Activated T-helper 1 cell treated with anti-CD3 and anti-CD28 coated beads, Interleukin-12 subunit alpha, Interleukin-12 subunit beta, Interleukin-2, Interleukin-4 antibody, amounts not matched to agents 30 ng/mL and 10 ng/mL and 1 ng/mL, durations not matched to agents 14 hours and 24 hours and 36 hours (primary cell): ENCODE measurements around the gene SLC12A7. TPM values are rescaled to one million over a fixed set of nuclear protein-coding genes. Genes with fewer than 3 reads are reported as not detected.

ENCODE experiments used
- DNase-seq: peaks from one replicate; pipeline ENCODE4 v3.0.0; 2021; ENCODE audit warnings: low spot score
- H3K27ac Mint-ChIP-seq: one replicate; pipeline ENCODE4 v1.8.0; 2021; ENCODE audit warnings: mild to moderate bottlenecking, mixed read lengths
- H3K27me3 Mint-ChIP-seq: one replicate; pipeline ENCODE4 v1.8.0; 2022; ENCODE audit warnings: mild to moderate bottlenecking, moderate library complexity, mixed read lengths; ENCODE audit not compliant: insufficient read depth
- H3K36me3 Mint-ChIP-seq: one replicate; pipeline ENCODE4 v1.8.0; 2021; ENCODE audit warnings: low read depth, mixed read lengths
- H3K4me1 Mint-ChIP-seq: one replicate; pipeline ENCODE4 v1.8.0; 2021; ENCODE audit warnings: low read depth, mixed read lengths
- H3K4me3 Mint-ChIP-seq: one replicate; pipeline ENCODE4 v1.8.0; 2021; ENCODE audit warnings: mild to moderate bottlenecking, moderate library complexity, mixed read lengths
- H3K9me3 Mint-ChIP-seq: one replicate; pipeline ENCODE4 v1.8.0; 2021; ENCODE audit warnings: mixed read lengths
- intact Hi-C: fragments of 100-400 bp; cut with micrococcal nuclease; formaldehyde crosslinking; loops from one replicate; pipeline ENCODE4 v1.15.1; 2024
- total RNA-seq: library from RNA; stranded (reverse); gene quantifications from 2 replicates; pipeline ENCODE4 v1.2.3, GENCODE V29; 2022

The SLC12A7 gene
- total RNA-seq, 1 donor from 2014 or later: 24.4 TPM

DNA sequence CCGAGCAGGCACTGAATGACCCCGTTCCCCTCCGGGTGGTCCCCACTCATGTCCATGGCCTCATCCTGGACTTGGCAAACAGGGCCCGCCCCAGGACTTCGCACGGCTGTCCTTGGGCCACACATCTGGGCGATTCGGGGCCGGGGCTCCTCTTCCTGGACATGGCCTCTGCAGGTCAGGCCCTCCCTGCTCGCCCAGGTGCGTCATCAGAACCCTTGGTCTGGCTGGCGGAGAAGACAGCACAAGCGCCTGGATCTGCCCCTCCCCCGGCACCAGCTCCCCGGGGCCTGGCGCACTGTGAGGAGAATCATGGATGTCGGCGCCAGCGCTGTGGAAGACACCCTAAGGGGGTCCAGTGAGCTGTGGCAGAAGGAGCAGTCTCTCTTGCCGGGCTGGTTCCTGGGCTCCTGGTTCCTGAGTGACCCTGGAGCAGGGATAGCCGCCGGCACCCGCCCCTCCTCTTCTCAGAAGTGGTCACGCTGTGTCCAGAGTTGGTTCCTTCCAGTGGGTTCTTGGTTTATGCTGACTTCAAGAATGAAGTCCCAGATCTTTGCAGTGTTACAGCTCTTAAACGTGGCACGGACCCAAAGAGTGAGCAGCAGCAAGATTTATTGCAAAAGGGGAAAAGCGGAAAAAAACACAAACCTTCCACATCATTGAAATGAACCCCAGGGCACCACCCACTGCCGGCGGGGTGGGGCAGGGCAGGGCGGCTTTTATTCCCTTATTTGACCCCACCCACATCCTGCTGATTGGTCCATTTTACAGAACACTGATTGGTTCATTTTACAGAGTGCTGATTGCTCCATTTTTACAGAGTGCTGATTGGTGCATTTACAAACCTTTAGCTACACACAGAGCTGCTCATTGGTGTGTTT lies 25.9 kb upstream of the SLC12A7 start:
- Mint-ChIP-seq H3K4me3 (no peak overlapping the region), H3K9me3 (no peaks in the 10 kb centered on the region), H3K27ac (no peak overlapping the region), H3K4me1 (peaks cover 6% of the 10 kb centered on the region), H3K27me3 (peaks cover 10% of the 10 kb centered on the region), H3K36me3 (no peaks in the 10 kb centered on the region)
- intact Hi-C loops: no loop called here
- no peak for DNase-seq

DNA sequence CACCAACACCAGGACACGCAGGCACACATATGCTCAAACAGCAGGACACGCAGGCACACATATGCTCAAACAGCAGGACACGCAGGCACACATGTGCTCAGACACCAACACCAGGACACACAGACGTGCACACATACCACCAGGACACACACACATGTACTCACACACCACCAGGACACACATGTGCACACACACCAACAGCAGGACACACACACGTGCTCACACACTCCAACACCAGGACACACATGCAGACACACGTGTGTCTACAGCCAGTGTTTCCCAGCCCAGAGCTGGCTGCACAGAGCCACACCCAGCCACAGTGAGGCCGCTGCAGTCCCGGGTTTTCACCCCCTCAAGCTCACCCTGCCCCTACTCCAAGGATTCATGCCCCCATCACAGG lies 25.0 kb upstream of the SLC12A7 start:
- intact Hi-C loops: no loop called here
- Mint-ChIP-seq H3K9me3 (no peaks in the 10 kb centered on the region), H3K36me3 (no peaks in the 10 kb centered on the region), H3K27ac (no peak overlapping the region), H3K4me3 (no peak overlapping the region), H3K27me3 (peaks cover 13% of the 10 kb centered on the region), H3K4me1 (peaks cover 6% of the 10 kb centered on the region)
- no peak for DNase-seq

DNA sequence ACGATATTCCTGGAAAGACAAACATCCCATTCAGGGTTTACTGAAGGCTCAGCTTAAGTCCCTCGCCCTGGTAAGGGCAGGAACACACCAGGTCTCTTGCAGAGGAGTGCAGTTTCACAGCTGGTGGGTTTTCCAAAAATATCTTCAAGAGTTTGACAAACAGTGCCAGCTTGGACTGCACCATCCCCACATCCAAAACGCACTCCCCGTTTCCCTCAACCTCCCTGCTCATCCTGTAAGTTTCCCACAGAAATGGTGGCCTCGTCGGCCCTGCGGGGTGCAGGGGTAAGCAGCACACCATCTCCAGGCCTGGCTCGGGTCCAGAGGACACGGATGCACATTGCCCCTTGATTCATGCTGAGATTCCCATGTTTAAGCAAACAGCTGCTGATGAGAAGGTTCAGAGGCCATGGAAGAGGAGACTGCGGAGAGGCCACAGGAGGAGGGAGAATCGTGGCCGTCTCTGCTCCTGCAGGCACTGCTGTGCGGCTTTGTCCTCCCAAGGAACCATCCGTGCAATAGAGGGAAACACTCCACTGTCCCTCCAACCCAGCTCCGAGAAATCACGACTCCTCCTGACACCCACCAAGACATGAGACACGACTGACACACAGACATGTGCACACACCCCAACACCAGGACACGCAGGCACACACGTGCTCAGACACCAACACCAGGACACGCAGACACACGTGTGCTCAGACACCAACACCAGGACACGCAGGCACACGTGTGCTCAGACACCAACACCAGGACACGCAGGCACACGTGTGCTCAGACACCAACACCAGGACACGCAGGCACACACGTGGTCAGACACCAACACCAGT lies 24.0 kb upstream of the SLC12A7 start:
- H3K4me3 Mint-ChIP-seq: no peak overlapping the region
- intact Hi-C loops: no loop called here
- H3K9me3 Mint-ChIP-seq: no peaks in the 10 kb centered on the region
- DNase-seq: no peak
- H3K36me3 Mint-ChIP-seq: no peaks in the 10 kb centered on the region
- H3K27me3 Mint-ChIP-seq: peaks cover 11% of the 10 kb centered on the region
- no peak overlapping the region for H3K27ac Mint-ChIP-seq
- H3K4me1 Mint-ChIP-seq: peaks cover 6% of the 10 kb centered on the region

DNA sequence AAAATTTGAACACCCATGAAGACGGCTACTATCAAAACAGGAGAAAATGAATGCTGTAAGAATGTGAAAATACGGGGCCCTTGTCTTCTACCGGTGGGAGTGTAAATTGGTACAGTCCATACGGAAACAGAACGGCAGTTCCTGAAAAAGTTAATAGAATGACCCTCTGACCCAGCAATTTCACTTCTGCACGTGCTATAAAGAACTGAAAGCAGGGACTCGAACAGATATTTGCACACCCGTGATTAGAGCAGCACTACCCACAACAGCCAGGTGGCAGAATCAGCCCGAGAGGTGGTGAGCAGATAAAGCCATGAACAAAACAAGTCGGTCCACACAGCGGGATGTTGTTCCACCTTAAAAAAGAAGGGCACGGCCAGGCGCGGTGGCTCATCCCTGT lies 22.6 kb upstream of the SLC12A7 start:
- H3K27me3 Mint-ChIP-seq: peaks cover 8% of the 10 kb centered on the region
- no peaks in the 10 kb centered on the region for H3K9me3 Mint-ChIP-seq
- H3K4me1 Mint-ChIP-seq: no peaks in the 10 kb centered on the region
- H3K27ac Mint-ChIP-seq: no peak overlapping the region
- H3K4me3 Mint-ChIP-seq: no peak overlapping the region
- H3K36me3 Mint-ChIP-seq: no peaks in the 10 kb centered on the region
- no peak for DNase-seq
- intact Hi-C loops: no loop called here

DNA sequence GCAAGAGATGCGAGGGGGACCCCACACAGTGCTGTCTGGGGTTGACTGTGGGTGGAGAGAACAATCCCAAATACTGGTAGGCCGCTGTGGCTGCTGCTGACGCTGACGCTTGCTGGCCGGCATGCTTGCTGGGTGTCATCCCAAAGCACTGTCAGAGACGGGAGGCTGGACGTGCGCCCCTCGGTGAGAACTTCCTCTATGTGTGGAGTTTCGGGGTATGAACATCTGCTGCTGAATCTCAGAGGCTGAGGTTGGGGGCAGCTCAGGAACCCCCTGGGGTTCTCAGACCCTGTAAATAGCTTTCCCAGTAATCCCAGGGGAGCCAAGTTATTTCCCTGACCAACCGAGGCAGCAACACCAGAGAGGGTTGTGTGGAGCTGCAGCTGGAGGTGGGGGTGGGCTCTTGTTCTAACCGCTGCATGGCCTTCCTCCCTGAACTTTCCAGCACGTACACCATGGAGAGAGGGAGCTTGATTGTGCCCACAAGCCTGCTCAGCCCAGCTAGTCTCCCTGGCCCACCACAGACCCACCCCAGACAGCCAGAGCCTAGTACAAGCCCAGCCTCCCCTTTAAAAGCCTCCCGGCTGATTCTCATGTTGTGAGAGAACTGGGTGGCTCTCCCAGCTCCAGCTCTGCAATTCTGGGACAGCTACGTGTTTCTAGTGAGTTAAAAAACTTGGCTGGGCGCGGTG lies 21.8 kb upstream of the SLC12A7 start:
- Mint-ChIP-seq H3K36me3 (no peaks in the 10 kb centered on the region), H3K4me1 (no peaks in the 10 kb centered on the region), H3K27ac (no peak overlapping the region), H3K4me3 (no peak overlapping the region), H3K9me3 (no peaks in the 10 kb centered on the region), H3K27me3 (peaks cover 8% of the 10 kb centered on the region)
- intact Hi-C loops: no loop called here
- no peak for DNase-seq

DNA sequence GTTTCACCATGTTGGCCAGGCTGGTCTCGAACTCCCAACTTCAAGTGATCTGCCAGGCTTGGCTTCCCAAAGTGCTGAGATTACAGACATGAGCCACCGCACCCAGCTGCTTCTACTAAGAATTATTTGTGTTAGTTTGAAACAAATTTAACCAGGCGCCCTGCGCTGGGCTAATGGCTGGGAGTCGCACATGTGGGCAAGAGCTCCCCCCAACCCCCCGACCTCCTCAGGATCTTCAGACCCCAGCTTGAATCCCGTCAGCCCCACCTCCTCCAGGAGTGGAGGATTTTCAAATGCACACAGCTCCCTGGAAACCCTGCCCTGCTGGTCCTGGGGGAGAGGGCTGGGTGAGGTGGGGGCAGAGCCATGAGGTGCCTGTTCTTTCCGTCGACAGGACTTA lies 21.2 kb upstream of the SLC12A7 start:
- peaks cover 8% of the 10 kb centered on the region for H3K27me3 Mint-ChIP-seq
- H3K4me3 Mint-ChIP-seq: no peak overlapping the region
- no peak overlapping the region for H3K27ac Mint-ChIP-seq
- DNase-seq: no peak
- no peaks in the 10 kb centered on the region for H3K4me1 Mint-ChIP-seq
- intact Hi-C loops: no loop called here
- no peaks in the 10 kb centered on the region for H3K36me3 Mint-ChIP-seq
- H3K9me3 Mint-ChIP-seq: no peaks in the 10 kb centered on the region

DNA sequence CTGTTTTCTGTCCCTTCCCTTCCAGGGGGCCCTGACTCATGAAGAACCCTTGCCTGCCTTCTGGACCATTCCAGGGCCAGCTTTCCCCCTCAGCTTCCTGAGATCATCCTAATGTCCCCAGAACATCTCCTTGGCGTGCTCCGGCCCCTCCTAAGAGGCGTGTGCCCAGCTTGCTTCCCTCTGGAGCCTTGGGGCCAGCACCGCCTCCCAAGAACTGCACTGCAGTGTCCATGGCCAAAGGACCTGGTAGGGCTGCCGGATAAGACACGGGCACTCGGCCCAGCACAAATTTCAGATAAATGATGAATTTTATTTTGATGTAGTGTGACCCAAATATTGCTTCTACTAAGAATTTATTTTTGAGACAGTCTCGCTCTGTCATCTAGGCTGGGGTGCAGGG lies 20.7 kb upstream of the SLC12A7 start:
- Mint-ChIP-seq H3K9me3 (no peaks in the 10 kb centered on the region), H3K27ac (no peak overlapping the region), H3K27me3 (peaks cover 8% of the 10 kb centered on the region), H3K4me1 (no peaks in the 10 kb centered on the region), H3K4me3 (no peak overlapping the region), H3K36me3 (no peaks in the 10 kb centered on the region)
- intact Hi-C loops: no loop called here
- DNase-seq: no peak

DNA sequence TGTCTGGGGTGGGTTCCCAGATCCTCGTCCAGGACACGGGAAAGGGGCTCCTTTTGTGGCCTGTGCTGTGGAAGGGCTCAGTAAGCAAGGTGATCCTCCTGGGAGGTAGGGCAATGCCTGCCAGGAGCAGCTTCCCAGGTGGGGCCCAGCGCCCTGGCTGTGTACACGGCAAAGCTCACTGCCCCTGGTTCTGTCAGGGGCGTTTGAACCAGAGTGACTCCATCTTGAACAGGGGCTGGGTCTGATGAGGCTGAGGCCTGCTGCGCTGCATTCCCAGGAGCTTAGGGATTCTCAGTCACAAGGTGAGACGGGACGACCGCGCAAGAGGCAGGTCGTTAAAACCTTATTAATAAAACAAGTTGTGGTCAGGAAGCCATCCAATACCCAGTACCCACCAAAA lies 19.9 kb upstream of the SLC12A7 start:
- Mint-ChIP-seq H3K9me3 (no peaks in the 10 kb centered on the region), H3K36me3 (no peaks in the 10 kb centered on the region), H3K4me3 (no peak overlapping the region), H3K27me3 (peaks cover 8% of the 10 kb centered on the region), H3K4me1 (no peaks in the 10 kb centered on the region), H3K27ac (no peak overlapping the region)
- intact Hi-C loops: no loop called here
- DNase-seq: no peak

DNA sequence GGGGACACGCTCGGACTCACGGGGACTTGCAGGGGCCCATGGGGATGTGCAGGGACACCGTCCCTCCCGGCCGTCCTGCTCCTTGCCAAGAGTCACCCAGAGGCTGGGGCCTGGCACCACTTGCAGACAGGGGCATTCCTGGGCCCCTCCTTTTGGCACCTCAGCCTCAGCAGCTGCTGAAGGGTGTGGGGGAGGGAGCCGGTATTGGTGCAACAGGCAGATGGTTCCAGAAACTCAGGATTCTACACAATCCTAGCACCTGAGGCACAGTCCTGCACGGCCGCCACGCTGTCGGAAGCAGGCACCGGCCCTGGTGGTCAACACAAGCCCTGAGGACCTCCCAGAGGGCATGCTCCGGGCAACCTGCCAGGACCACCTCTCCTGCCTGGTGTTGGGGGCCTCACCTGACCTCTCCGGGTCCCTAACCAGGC lies 19.3 kb upstream of the SLC12A7 start:
- Mint-ChIP-seq H3K36me3 (no peaks in the 10 kb centered on the region), H3K4me1 (no peaks in the 10 kb centered on the region)

DNA sequence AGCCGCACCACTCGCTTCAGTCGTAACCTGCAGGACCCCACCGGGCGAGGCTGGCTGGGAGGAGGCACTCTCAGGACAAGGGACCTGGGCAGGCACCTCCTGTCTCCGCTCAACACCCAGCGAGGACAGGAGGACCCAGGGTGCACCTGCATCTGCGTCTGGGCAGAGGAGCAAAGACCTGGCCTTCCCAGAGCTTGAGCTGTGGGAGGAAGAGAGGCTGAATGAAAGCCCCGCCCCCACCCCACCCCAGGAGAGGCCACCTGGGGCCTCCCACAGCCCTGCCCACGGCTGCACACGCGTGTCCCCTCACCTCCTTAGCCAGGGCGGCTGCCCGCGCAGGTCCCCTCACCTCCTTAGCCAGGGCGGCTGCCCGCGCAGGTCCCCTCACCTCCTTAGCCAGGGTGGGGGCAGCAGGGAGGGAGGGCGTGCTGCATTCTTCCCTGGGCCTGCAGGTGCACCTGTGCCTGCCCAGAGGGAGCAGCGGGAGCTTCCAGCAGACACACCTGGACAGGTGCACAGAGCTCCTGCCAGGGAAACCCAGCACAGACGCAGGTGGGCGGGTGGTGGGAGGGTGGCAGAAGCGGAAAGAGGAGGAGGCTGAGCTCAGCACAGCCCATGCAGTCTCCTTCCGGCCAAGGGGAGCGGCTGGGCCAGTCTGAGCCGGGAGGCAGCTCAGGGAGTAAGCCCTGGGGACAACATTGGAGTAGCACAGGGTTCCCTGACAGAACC lies 18.5 kb upstream of the SLC12A7 start:
- Mint-ChIP-seq H3K27me3 (peaks cover 11% of the 10 kb centered on the region), H3K27ac (no peak overlapping the region)

More for the DNA sequence above, 19.3 kb upstream of the SLC12A7 start:
- H3K27ac Mint-ChIP-seq: no peak overlapping the region
- no peak overlapping the region for H3K4me3 Mint-ChIP-seq
- H3K9me3 Mint-ChIP-seq: no peaks in the 10 kb centered on the region
- peaks cover 11% of the 10 kb centered on the region for H3K27me3 Mint-ChIP-seq
- intact Hi-C loops: no loop called here
- DNase-seq: no peak

DNA sequence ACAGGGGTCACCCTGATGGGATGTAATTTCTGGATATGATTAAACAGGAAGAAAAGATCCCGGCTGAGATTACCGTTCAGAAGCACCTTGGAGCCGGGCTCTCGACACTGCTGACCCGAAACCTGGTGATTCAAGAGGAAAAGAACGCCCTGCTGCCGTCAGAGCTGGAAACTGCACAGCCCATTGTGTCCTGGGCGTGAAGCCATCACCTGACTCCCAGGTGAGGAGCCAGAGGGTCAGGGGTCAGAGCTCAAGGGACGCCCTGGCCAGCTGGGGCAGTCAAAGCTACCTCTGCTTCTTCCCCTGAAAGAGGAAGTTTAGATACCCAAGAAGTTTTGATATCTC lies 17.8 kb upstream of the SLC12A7 start:
- H3K4me1 Mint-ChIP-seq: no peaks in the 10 kb centered on the region

More for the DNA sequence above, 18.5 kb upstream of the SLC12A7 start:
- Mint-ChIP-seq H3K9me3 (no peaks in the 10 kb centered on the region), H3K4me1 (no peaks in the 10 kb centered on the region), H3K36me3 (no peaks in the 10 kb centered on the region), H3K4me3 (no peak overlapping the region)
- DNase-seq: no peak
- intact Hi-C loops: no loop called here

DNA sequence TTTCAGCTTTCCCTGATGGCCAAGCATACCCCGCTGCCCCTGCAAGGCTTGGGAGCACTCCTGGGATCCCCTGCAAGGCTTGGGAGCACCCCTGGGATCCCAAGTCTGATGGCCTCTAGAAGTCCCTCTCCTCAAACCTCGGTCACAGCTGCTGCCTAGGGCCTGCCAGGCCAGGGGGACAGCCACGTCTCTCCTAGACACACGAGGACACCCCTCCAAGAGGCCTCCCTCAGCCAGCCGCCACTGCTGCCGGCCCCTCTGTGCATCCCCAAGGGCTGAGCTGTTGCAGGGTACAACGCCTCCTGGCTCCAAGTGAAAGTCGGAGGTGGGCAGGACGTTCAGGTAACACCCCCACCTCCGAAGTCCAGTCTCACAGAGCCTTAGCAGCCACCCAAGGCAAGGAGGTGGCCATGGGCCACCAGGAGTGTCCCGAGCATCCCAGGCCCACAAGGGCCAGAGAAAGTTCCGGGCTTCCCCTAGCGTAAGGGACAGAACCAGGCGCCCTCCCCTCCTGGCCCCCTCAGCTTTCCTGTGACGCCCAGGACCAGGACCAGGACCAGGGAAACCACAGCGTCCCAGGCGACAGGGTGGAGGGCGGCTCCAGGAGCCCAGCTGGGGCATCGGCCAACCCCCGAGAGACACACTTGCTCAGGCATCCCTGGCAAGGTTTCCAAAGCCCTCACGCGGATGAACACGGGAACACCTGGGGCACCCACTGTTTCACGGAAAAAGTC lies 17.3 kb upstream of the SLC12A7 start:
- DNase-seq: no peak
- H3K4me1 Mint-ChIP-seq: no peaks in the 10 kb centered on the region
- no peaks in the 10 kb centered on the region for H3K9me3 Mint-ChIP-seq
- H3K27me3 Mint-ChIP-seq: peaks cover 8% of the 10 kb centered on the region
- intact Hi-C loops: no loop called here
- H3K36me3 Mint-ChIP-seq: no peaks in the 10 kb centered on the region
- no peak overlapping the region for H3K4me3 Mint-ChIP-seq
- H3K27ac Mint-ChIP-seq: no peak overlapping the region

More for the DNA sequence above, 17.8 kb upstream of the SLC12A7 start:
- H3K27me3 Mint-ChIP-seq: peaks cover 11% of the 10 kb centered on the region
- no peaks in the 10 kb centered on the region for H3K36me3 Mint-ChIP-seq
- H3K4me3 Mint-ChIP-seq: no peak overlapping the region
- H3K27ac Mint-ChIP-seq: no peak overlapping the region
- intact Hi-C loops: no loop called here
- no peak for DNase-seq
- H3K9me3 Mint-ChIP-seq: no peaks in the 10 kb centered on the region
